K562 (cell line): ENCODE data around the gene ZCWPW1. TPM values are rescaled to one million over a fixed set of nuclear protein-coding genes. Genes with fewer than 3 reads are reported as not detected.
A peak's percentile ranks its signal among the peaks of the same experiment; 100 is the strongest.

Experiments
- ATAC-seq: fragments of 200-7000 bp; cut with Tn5 transposase; 3 replicates; pipeline ENCODE4 v1.9.1; 2020; ENCODE audit warnings: moderate library complexity
- BruUV-seq: library from RNA; stranded (reverse); fragments of 400-500 nt; replicated peaks from 2 replicates; lab custom pipeline; 2021; lab: Mats Ljungman, UMichigan
- CTCF ChIA-PET: fragments of 300-600 bp; formaldehyde crosslinking; extraction: SDS; loops from one replicate; lab custom pipeline; 2021; ENCODE audit warnings: low intra/inter-chr PET ratio; lab: Yijun Ruan, JAX
- POLR2A ChIA-PET: fragments of 300-600, 350-650 bp; sonication (Branson Sonifier 250); formaldehyde crosslinking; extraction: SDS; loops from one replicate; lab custom pipeline; 2021; ENCODE audit warnings: antibody characterized with exemption, inconsistent platforms; lab: Yijun Ruan, JAX
- DNase-seq, 4 experiments: peaks; one replicate each; pipeline versions ENCODE4 v3.0.0 to v3.0.0-alpha.2; 2011 to 2018; ENCODE audit warnings: low spot score in 3 of 4, mixed read lengths in 3 of 4; ENCODE audit errors: extremely low read depth in 1 of 4
- FAIRE-seq: peaks from 2 replicates; lab custom pipeline; 2011; peaks lifted over from hg19 to GRCh38; lab: Jason Lieb, UNC
- H2AFZ ChIP-seq: 2 replicates; pipeline ENCODE4 v1.6.0; 2011; ENCODE audit warnings: low read depth, low read length, control low read depth, inconsistent platforms
- H3K27ac ChIP-seq: fragments of 200-600 bp; 3 replicates; pipeline ENCODE4 v1.8.0; 2011; ENCODE audit warnings: low read depth, mild to moderate bottlenecking, control low read depth, inconsistent platforms, low read length, moderate library complexity, mixed read lengths; ENCODE audit errors: extremely low read depth
- H3K27me3 ChIP-seq, 2 experiments: fragments of 300-600 bp in 1 of 2; 2 replicates in 1 of 2; 3 replicates in 1 of 2; pipeline versions ENCODE4 v1.6.0 to v1.8.0; 2011; ENCODE audit warnings: inconsistent platforms in 2 of 2, low read length in 2 of 2, mild to moderate bottlenecking in 1 of 2, mixed read lengths in 1 of 2, moderate library complexity in 1 of 2; ENCODE audit not compliant: control insufficient read depth in 2 of 2, insufficient read depth in 2 of 2
- H3K36me3 ChIP-seq: fragments of 300-600 bp; 3 replicates; pipeline ENCODE4 v1.8.0; 2011; ENCODE audit warnings: mild to moderate bottlenecking, low read length, inconsistent platforms; ENCODE audit not compliant: control insufficient read depth, insufficient read depth
- H3K4me1 ChIP-seq, 2 experiments: fragments of 200-600 bp in 1 of 2; replicated peaks in 1 of 2; 2 replicates in 1 of 2; 3 replicates in 1 of 2; pipeline versions ENCODE4 v1.5.1 to v1.8.0; 2011; ENCODE audit warnings: inconsistent platforms in 2 of 2, low read length in 2 of 2, mild to moderate bottlenecking in 1 of 2, mixed read lengths in 1 of 2, moderate library complexity in 1 of 2; ENCODE audit not compliant: control insufficient read depth in 2 of 2, insufficient read depth in 2 of 2
- H3K4me2 ChIP-seq: 2 replicates; pipeline ENCODE4 v1.6.1; 2011; ENCODE audit warnings: low read length, control low read depth, inconsistent platforms, mixed read lengths; ENCODE audit not compliant: insufficient read depth
- H3K4me3 ChIP-seq: fragments of 200-600 bp; sonication (generic), shearing (Covaris generic); 2 replicates; pipeline ENCODE4 v1.5.1; 2016; ENCODE audit warnings: control low read depth, inconsistent platforms
- H3K79me2 ChIP-seq: fragments of 200-600 bp; 3 replicates; pipeline ENCODE4 v1.8.0; 2011; ENCODE audit warnings: low read length, inconsistent platforms; ENCODE audit not compliant: control insufficient read depth, insufficient read depth
- H3K9ac ChIP-seq, 2 experiments: 2 replicates each; pipeline versions ENCODE4 v1.6.0 to v1.6.1; 2011; ENCODE audit warnings: low read depth in 2 of 2, low read length in 2 of 2, control low read depth in 1 of 2, inconsistent platforms in 1 of 2, mild to moderate bottlenecking in 1 of 2, mixed read lengths in 1 of 2; ENCODE audit not compliant: insufficient read depth in 1 of 2
- H3K9me1 ChIP-seq: one replicate; pipeline ENCODE4 v1.6.0; 2011; ENCODE audit warnings: inconsistent platforms, mild to moderate bottlenecking, low read length, moderate library complexity; ENCODE audit not compliant: control insufficient read depth, insufficient read depth
- H3K9me3 ChIP-seq: replicated peaks from 2 replicates; pipeline ENCODE4 v1.5.1; 2011; ENCODE audit warnings: low read depth, low read length, inconsistent platforms; ENCODE audit not compliant: control insufficient read depth, insufficient read depth
- H4K20me1 ChIP-seq: replicated peaks from 2 replicates; pipeline ENCODE4 v1.6.1; 2011; ENCODE audit warnings: low read length, inconsistent platforms, mixed read lengths; ENCODE audit not compliant: control insufficient read depth, insufficient read depth
- BACH1 ChIP-seq: fragments of 200-800 bp; sonication (Bioruptor generic); IDR thresholded peaks from 2 replicates; pipeline ENCODE4 v1.6.1; 2016; ENCODE audit warnings: missing genetic modification characterization, missing compliant biosample characterization
- SNIP1 ChIP-seq: fragments of 450-650 bp; IDR thresholded peaks from 2 replicates; pipeline ENCODE4 v1.7.1; 2017; ENCODE audit warnings: low read depth, mild to moderate bottlenecking
- THRAP3 ChIP-seq: fragments of 450-650 bp; IDR thresholded peaks from 2 replicates; pipeline ENCODE4 v1.6.1; 2016; ENCODE audit warnings: mild to moderate bottlenecking, inconsistent platforms, borderline replicate concordance
- TOE1 ChIP-seq, 2 experiments: fragments of 450-650 bp in 1 of 2; sonication (generic) in 1 of 2; formaldehyde crosslinking in 1 of 2; IDR thresholded peaks; 2 replicates each; pipeline versions ENCODE4 v1.7.1 to v1.8.0; 2016 to 2022; ENCODE audit warnings: borderline replicate concordance in 2 of 2, mild to moderate bottlenecking in 2 of 2, antibody characterized with exemption in 1 of 2, inconsistent platforms in 1 of 2, low read depth in 1 of 2, missing genetic modification reagents in 1 of 2, moderate library complexity in 1 of 2
- ZNF561 ChIP-seq: fragments of 450-650 bp; formaldehyde crosslinking; conservative IDR thresholded peaks from 2 replicates; pipeline ENCODE4 v1.4.0; 2020; ENCODE audit warnings: mild to moderate bottlenecking, moderate library complexity
- WGBS: fragments of 100-300 bp; shearing (Covaris generic); methylation state at CpG from one replicate; pipeline ENCODE4 v1.1.6; 2016; ENCODE audit warnings: low coverage, mixed read lengths; ENCODE audit not compliant: insufficient coverage; ENCODE audit errors: missing lambda C conversion rate; 5-methylcytosine and 5-hydroxymethylcytosine counted together
- in situ Hi-C: fragments of 300-500 bp; cut with MboI; formaldehyde crosslinking; loops from 4 replicates; pipeline ENCODE4 v1.15.0; 2018; ENCODE audit warnings: inconsistent platforms, mixed read lengths
- intact Hi-C: fragments of 100-400 bp; cut with micrococcal nuclease; formaldehyde crosslinking; loops from 2 replicates; pipeline ENCODE4 v1.14.2; 2022
- polyA plus RNA-seq, 8 experiments: library from polyadenylated mRNA; depleted of rRNA in 4 of 8; stranded (reverse) in 5 of 8; unstranded in 3 of 8; fragments of >200 nt; fragmentation: Nextera tagmentation in 2 of 8; fragmentation: Illumina TruSeq in 1 of 8; extraction: Ambion mirVana in 2 of 8; extraction: Trizol in 1 of 8; gene quantifications; 2 replicates each; pipeline versions ENCODE4 v1.2.1 to v1.2.3, GENCODE V29; 2011 to 2014; ENCODE audit warnings: inconsistent platforms in 1 of 8, missing spikeins in 1 of 8
- total RNA-seq, 7 experiments: library from RNA; depleted of rRNA in 6 of 7; stranded (reverse); fragments of >200 nt in 6 of 7; fragmentation: Illumina TruSeq in 2 of 7; extraction: Trizol in 2 of 7; gene quantifications; 2 replicates each; pipeline versions ENCODE4 v1.2.1 to v1.2.3, GENCODE V29; 2011 to 2021; ENCODE audit warnings: low replicate concordance in 1 of 7
- TF ChIP-seq, protein P1 (sequence below): IDR thresholded peaks from 2 replicates; pipeline ENCODE4 v1.6.1; 2016; ENCODE audit warnings: missing genetic modification characterization, missing compliant biosample characterization
- TF ChIP-seq, protein P2 (sequence below): sonication (generic); formaldehyde crosslinking; IDR thresholded peaks from 2 replicates; pipeline ENCODE4 v1.8.0; 2022; ENCODE audit warnings: mild to moderate bottlenecking, missing genetic modification reagents, borderline replicate concordance
- TF ChIP-seq, protein P3 (sequence below): fragments of 250-450 bp; sonication (Bioruptor Pico); IDR thresholded peaks from 2 replicates; pipeline ENCODE4 v1.4.0; 2020
- TF ChIP-seq, protein P4 (sequence below): fragments of 250-450 bp; sonication (Bioruptor Pico); IDR thresholded peaks from 2 replicates; pipeline ENCODE4 v1.8.0; 2022; ENCODE audit warnings: moderate library complexity, mild to moderate bottlenecking, inconsistent platforms

ZCWPW1 gene
- total and polyA plus RNA-seq, 9 of the 15 experiments (the other 6 are each of a cell fraction or from before 2014, with no cell fraction given) = 0.18 to 1.7 (median 1.2) TPM

DNA sequence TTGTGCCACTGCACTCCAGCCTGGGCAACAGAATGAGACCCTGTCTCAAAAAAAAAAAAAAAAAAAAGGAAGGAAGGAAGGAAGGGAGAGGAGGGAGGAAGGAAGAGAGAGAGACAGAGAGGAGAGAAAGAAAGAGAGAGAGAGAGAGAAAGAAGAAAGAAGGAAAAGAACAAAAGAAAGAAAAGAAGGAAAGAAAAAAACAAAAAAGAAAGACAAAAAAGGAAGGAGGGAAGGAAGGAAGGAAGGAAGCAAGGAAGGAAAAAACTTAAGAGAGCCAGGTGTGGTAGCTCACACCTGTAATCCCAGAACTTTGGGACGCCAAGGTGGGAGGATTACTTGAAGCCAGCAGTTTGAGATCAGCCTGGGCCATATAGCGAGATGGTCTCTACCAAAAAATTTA, 36.3 kb upstream of the ZCWPW1 start:
- DNase-seq = no peak
- in situ Hi-C loops (loop anchor here (25.0 kb wide), 1 partner anchor 98 kb away; the partner anchor contains the start of gene SAP25), intact Hi-C loops (loop anchor here (5.0 kb wide), 1 partner anchor 388 kb away; the partner anchor contains the start of gene SLC12A9)
- Histone ChIP-seq H4K20me1 (peaks cover 8% of the 10 kb centered on the region; the same call in 1 of the 2 replicates), H3K4me3 (no peak overlapping the region), H3K9me1 (no peaks in the 10 kb centered on the region), H3K36me3 (peaks cover 25% of the 10 kb centered on the region; the same call in 2 of the 3 replicates), H3K79me2 (peaks cover 3% of the 10 kb centered on the region; the same call in 1 of the 3 replicates), H2AFZ (no peak overlapping the region), H3K4me2 (no peak overlapping the region), H3K4me1 (peaks cover 0 to 26% of the 10 kb centered on the region in 2 experiments; a peak in 4 of 5 replicates), H3K27ac (no peak overlapping the region), H3K9me3 (no peaks in the 10 kb centered on the region), H3K27me3 (no peaks in the 10 kb centered on the region), H3K9ac (no peak overlapping the region)
- ChIA-PET CTCF (interaction anchor here (1.0 to 3.4 kb wide), 2 partner anchors 14 to 95 kb away, joined by 3 to 10 read pairs; no protein-coding TSS in a partner anchor), POLR2A (interaction anchor here (1.1 kb wide), 2 partner anchors 15 to 121 kb away, joined by 3 read pairs; partner anchors contain the start of genes FBXO24 and LRCH4)
- FAIRE-seq = no peak
- ATAC-seq = no peak
- BruUV-seq = no TSS peak
- WGBS = 57% methylated on average over 2 of the region's 2 CpGs
- TF ChIP-seq, protein P1, sequence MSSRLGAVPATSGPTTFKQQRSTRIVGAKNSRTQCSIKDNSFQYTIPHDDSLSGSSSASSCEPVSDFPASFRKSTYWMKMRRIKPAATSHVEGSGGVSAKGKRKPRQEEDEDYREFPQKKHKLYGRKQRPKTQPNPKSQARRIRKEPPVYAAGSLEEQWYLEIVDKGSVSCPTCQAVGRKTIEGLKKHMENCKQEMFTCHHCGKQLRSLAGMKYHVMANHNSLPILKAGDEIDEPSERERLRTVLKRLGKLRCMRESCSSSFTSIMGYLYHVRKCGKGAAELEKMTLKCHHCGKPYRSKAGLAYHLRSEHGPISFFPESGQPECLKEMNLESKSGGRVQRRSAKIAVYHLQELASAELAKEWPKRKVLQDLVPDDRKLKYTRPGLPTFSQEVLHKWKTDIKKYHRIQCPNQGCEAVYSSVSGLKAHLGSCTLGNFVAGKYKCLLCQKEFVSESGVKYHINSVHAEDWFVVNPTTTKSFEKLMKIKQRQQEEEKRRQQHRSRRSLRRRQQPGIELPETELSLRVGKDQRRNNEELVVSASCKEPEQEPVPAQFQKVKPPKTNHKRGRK (tag) = peak; percentile 91
- TF ChIP-seq SNIP1 = no peak
- 0 out of 2 replicates have a peak, but pooled peaks have one; percentile 35 for TF ChIP-seq THRAP3
- TF ChIP-seq ZNF561 (CRISPR knock-in tag) = no peak
- no peak for TF ChIP-seq BACH1 (tag)
- TF ChIP-seq, protein P2, sequence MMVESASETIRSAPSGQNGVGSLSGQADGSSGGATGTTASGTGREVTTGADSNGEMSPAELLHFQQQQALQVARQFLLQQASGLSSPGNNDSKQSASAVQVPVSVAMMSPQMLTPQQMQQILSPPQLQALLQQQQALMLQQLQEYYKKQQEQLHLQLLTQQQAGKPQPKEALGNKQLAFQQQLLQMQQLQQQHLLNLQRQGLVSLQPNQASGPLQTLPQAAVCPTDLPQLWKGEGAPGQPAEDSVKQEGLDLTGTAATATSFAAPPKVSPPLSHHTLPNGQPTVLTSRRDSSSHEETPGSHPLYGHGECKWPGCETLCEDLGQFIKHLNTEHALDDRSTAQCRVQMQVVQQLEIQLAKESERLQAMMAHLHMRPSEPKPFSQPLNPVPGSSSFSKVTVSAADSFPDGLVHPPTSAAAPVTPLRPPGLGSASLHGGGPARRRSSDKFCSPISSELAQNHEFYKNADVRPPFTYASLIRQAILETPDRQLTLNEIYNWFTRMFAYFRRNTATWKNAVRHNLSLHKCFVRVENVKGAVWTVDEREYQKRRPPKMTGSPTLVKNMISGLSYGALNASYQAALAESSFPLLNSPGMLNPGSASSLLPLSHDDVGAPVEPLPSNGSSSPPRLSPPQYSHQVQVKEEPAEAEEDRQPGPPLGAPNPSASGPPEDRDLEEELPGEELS (CRISPR knock-in tag) = no peak
- TF ChIP-seq TOE1 (IDR thresholded peaks at IDR 0.05; ENCODE audit: borderline replicate concordance) = no peak
- no peak for TF ChIP-seq TOE1 (CRISPR knock-in tag; IDR thresholded peaks at IDR 0.05; ENCODE audit: borderline replicate concordance, low read depth)
- TF ChIP-seq, protein P3, sequence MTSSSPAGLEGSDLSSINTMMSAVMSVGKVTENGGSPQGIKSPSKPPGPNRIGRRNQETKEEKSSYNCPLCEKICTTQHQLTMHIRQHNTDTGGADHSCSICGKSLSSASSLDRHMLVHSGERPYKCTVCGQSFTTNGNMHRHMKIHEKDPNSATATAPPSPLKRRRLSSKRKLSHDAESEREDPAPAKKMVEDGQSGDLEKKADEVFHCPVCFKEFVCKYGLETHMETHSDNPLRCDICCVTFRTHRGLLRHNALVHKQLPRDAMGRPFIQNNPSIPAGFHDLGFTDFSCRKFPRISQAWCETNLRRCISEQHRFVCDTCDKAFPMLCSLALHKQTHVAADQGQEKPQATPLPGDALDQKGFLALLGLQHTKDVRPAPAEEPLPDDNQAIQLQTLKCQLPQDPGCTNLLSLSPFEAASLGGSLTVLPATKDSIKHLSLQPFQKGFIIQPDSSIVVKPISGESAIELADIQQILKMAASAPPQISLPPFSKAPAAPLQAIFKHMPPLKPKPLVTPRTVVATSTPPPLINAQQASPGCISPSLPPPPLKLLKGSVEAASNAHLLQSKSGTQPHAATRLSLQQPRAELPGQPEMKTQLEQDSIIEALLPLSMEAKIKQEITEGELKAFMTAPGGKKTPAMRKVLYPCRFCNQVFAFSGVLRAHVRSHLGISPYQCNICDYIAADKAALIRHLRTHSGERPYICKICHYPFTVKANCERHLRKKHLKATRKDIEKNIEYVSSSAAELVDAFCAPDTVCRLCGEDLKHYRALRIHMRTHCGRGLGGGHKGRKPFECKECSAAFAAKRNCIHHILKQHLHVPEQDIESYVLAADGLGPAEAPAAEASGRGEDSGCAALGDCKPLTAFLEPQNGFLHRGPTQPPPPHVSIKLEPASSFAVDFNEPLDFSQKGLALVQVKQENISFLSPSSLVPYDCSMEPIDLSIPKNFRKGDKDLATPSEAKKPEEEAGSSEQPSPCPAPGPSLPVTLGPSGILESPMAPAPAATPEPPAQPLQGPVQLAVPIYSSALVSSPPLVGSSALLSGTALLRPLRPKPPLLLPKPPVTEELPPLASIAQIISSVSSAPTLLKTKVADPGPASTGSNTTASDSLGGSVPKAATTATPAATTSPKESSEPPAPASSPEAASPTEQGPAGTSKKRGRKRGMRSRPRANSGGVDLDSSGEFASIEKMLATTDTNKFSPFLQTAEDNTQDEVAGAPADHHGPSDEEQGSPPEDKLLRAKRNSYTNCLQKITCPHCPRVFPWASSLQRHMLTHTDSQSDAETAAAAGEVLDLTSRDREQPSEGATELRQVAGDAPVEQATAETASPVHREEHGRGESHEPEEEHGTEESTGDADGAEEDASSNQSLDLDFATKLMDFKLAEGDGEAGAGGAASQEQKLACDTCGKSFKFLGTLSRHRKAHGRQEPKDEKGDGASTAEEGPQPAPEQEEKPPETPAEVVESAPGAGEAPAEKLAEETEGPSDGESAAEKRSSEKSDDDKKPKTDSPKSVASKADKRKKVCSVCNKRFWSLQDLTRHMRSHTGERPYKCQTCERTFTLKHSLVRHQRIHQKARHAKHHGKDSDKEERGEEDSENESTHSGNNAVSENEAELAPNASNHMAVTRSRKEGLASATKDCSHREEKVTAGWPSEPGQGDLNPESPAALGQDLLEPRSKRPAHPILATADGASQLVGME = no peak
- TF ChIP-seq, protein P4, sequence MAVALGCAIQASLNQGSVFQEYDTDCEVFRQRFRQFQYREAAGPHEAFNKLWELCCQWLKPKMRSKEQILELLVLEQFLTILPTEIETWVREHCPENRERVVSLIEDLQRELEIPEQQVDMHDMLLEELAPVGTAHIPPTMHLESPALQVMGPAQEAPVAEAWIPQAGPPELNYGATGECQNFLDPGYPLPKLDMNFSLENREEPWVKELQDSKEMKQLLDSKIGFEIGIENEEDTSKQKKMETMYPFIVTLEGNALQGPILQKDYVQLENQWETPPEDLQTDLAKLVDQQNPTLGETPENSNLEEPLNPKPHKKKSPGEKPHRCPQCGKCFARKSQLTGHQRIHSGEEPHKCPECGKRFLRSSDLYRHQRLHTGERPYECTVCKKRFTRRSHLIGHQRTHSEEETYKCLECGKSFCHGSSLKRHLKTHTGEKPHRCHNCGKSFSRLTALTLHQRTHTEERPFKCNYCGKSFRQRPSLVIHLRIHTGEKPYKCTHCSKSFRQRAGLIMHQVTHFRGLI (CRISPR knock-in tag) = no peak
